ENCODE results near the gene NRIP1.

DNA sequence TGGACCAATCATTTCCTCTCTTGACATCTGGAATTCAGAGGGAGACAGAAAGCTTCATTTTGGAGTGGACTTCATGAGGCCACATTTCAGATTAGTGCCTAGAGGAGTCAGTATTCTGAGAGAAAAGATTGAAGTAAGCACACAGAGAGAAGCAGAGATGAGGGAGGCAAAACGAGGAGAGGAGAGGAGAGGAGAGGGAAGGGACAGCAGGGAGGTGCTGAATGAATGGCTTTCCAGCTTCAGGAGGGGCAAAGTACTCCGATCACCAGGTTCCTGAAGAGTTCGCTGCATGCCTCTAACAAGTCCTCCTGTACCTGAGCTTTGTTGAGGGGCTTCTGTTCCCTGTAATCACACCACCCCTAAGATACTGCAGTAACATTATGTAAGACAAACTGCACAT is 76.0 kb downstream of the NRIP1 start:
- TF ChIP-seq CTCF (IDR thresholded peaks at IDR 0.05; ENCODE audit: low read depth, low read length, poor library complexity, severe bottlenecking) (no peak), EZH2phosphoT487 (IDR thresholded peaks at IDR 0.05; ENCODE audit: borderline replicate concordance, low read length) (no peak)

Data from DOHH2 (cell line).